H1 (cell line): ENCODE data around the gene KAT14.
"Not testable (repeated sequence)": the region's sequence is repeated elsewhere in the genome, so short reads cannot be mapped to it uniquely, and the experiment has no call there.

Experiments
- ATF3 ChIP-seq: IDR thresholded peaks from 2 replicates; pipeline ENCODE4 v1.6.1; 2011; ENCODE audit warnings: low read depth, mild to moderate bottlenecking, low read length; ENCODE audit not compliant: insufficient read depth
- CEBPB ChIP-seq: IDR thresholded peaks from 2 replicates; pipeline ENCODE4 v1.6.1; 2012; ENCODE audit warnings: low read depth, low read length
- CTCF ChIP-seq, 3 experiments: IDR thresholded peaks; 1 replicate in 2 of 3; 2 replicates in 1 of 3; pipeline versions ENCODE4 v1.5.1 to v1.6.1; 2011; ENCODE audit warnings: low read length in 3 of 3, mild to moderate bottlenecking in 3 of 3, inconsistent platforms in 2 of 3, low read depth in 1 of 3, moderate library complexity in 1 of 3; ENCODE audit not compliant: insufficient read depth in 1 of 3; ENCODE audit errors: control extremely low read depth in 1 of 3
- EGR1 ChIP-seq: IDR thresholded peaks from 2 replicates; pipeline ENCODE4 v1.6.1; 2011; ENCODE audit warnings: low read depth, low read length, borderline replicate concordance
- EP300 ChIP-seq, 2 experiments: IDR thresholded peaks; 1 replicate in 1 of 2; 2 replicates in 1 of 2; pipeline ENCODE4 v1.6.1; 2011 to 2012; ENCODE audit warnings: low read depth in 2 of 2, low read length in 2 of 2, mild to moderate bottlenecking in 2 of 2, borderline replicate concordance in 1 of 2, inconsistent platforms in 1 of 2, moderate library complexity in 1 of 2
- EZH2 ChIP-seq: fragments of 200-600 bp; sonication (generic); IDR thresholded peaks from 2 replicates; pipeline ENCODE4 v1.7.1; 2012; ENCODE audit warnings: low read depth, mild to moderate bottlenecking, moderate library complexity, low read length, inconsistent platforms; ENCODE audit not compliant: severe bottlenecking
- JUN ChIP-seq: IDR thresholded peaks from 2 replicates; pipeline ENCODE4 v1.6.1; 2011; ENCODE audit warnings: low read depth, mild to moderate bottlenecking, improper control_type of control experiment, low read length
- JUND ChIP-seq: IDR thresholded peaks from 2 replicates; pipeline ENCODE4 v1.6.1; 2011; ENCODE audit warnings: mild to moderate bottlenecking, improper control_type of control experiment, low read length
- POLR2A ChIP-seq, 2 experiments: IDR thresholded peaks; 1 replicate in 1 of 2; 2 replicates in 1 of 2; pipeline ENCODE4 v1.6.1; 2011; ENCODE audit warnings: low read depth in 2 of 2, low read length in 2 of 2, mild to moderate bottlenecking in 2 of 2; ENCODE audit errors: control extremely low read depth in 1 of 2
- POLR2AphosphoS5 ChIP-seq: IDR thresholded peaks from 2 replicates; pipeline ENCODE4 v1.6.1; 2011; ENCODE audit warnings: low read depth, low read length
- SP1 ChIP-seq: IDR thresholded peaks from 2 replicates; pipeline ENCODE4 v1.6.1; 2011; ENCODE audit warnings: low read depth, low read length
- TAF1 ChIP-seq: IDR thresholded peaks from 2 replicates; pipeline ENCODE4 v1.6.1; 2011; ENCODE audit warnings: mild to moderate bottlenecking, low read depth, low read length
- ZNF274 ChIP-seq: IDR thresholded peaks from 2 replicates; pipeline ENCODE4 v1.7.0; 2012; ENCODE audit warnings: low read length, borderline replicate concordance; ENCODE audit errors: extremely low read depth

GRCh38 chr20:18128574-18128973, 9.1 kb upstream of the KAT14 start:
- TF ChIP-seq SP1; EGR1; ATF3; CTCF (IDR thresholded peaks at IDR 0.05; ENCODE audit: control extremely low read depth in 1 of 3, insufficient read depth in 1 of 3, low read depth in 1 of 3, low read length in 3 of 3); EP300 (IDR thresholded peaks at IDR 0.05; ENCODE audit: borderline replicate concordance in 1 of 2, low read depth in 2 of 2, low read length in 2 of 2); POLR2AphosphoS5; CEBPB; JUND; JUN; ZNF274; EZH2; TAF1; POLR2A (IDR thresholded peaks at IDR 0.05; ENCODE audit: control extremely low read depth in 1 of 2, low read depth in 2 of 2, low read length in 2 of 2): not testable (repeated sequence)
